Ishikawa (cell line): ENCODE data around the gene NR6A1.

Experiments used
- CEBPB ChIP-seq: IDR thresholded peaks from 2 replicates; pipeline ENCODE4 v1.6.1; 2012
- CREB1 ChIP-seq: IDR thresholded peaks from 2 replicates; pipeline ENCODE4 v1.6.1; 2012; ENCODE audit warnings: low read depth
- EGR1 ChIP-seq: IDR thresholded peaks from 2 replicates; pipeline ENCODE4 v1.6.1; 2012
- EP300 ChIP-seq: IDR thresholded peaks from 2 replicates; pipeline ENCODE4 v1.6.1; 2012; ENCODE audit warnings: borderline replicate concordance
- MAX ChIP-seq: IDR thresholded peaks from 2 replicates; pipeline ENCODE4 v1.6.1; 2012
- NFIC ChIP-seq: IDR thresholded peaks from 2 replicates; pipeline ENCODE4 v1.6.1; 2012
- RAD21 ChIP-seq: IDR thresholded peaks from 2 replicates; pipeline ENCODE4 v1.6.1; 2012; ENCODE audit warnings: low read depth
- REST ChIP-seq: IDR thresholded peaks from 2 replicates; pipeline ENCODE4 v1.6.1; 2012; ENCODE audit warnings: low read depth, mild to moderate bottlenecking
- TAF1 ChIP-seq: IDR thresholded peaks from 2 replicates; pipeline ENCODE4 v1.6.1; 2012; ENCODE audit warnings: low read depth, mild to moderate bottlenecking
- YY1 ChIP-seq: IDR thresholded peaks from 2 replicates; pipeline ENCODE4 v1.6.1; 2012; ENCODE audit warnings: low read depth
- ZBTB7A ChIP-seq: IDR thresholded peaks from 2 replicates; pipeline ENCODE4 v1.6.1; 2012; ENCODE audit warnings: low read depth

GRCh38 chr9:124741149-124741548, 30.0 kb downstream of the NR6A1 start:
- no peak for TF ChIP-seq CREB1
- TF ChIP-seq ZBTB7A: no peak
- no peak for TF ChIP-seq YY1
- no peak for TF ChIP-seq REST
- no peak for TF ChIP-seq NFIC
- no peak for TF ChIP-seq RAD21
- TF ChIP-seq EP300: no peak
- TF ChIP-seq CEBPB: no peak
- no peak for TF ChIP-seq TAF1
- no peak for TF ChIP-seq EGR1
- no peak for TF ChIP-seq MAX
